ENCODE data around the gene SIL1. TPM values are rescaled to one million over a fixed set of nuclear protein-coding genes. Genes with fewer than 3 reads are reported as not detected.
"Not testable (repeated sequence)": the region's sequence is repeated elsewhere in the genome, so short reads cannot be mapped to it uniquely, and the experiment has no call there.

SIL1 gene
- 10 to 100 TPM; 51.6 to 53.7 (median 53.2) TPM for polyA plus RNA-seq (ENCODE audit: insufficient read length in 3 of 3)
- long read RNA-seq, donor 1, transcript SIL1-202 (10 exons, 1,923 nt), result major isoform, 6 of 1,062 reads
- long read RNA-seq, donor 1, partial matches to known transcripts, result 897 of 1,062 reads
- long read RNA-seq, donor 1, other reads (novel, unspliced or antisense), result 158 of 1,062 reads
- long read RNA-seq, donor 2, transcript SIL1-202 (10 exons, 1,923 nt), result major isoform, 11 of 11 reads
- long read RNA-seq, donor 2, partial matches to known transcripts, result 0 of 11 reads
- long read RNA-seq, donor 2, other reads (novel, unspliced or antisense), result 0 of 11 reads
- long read RNA-seq, donor 3, transcript SIL1-202 (10 exons, 1,923 nt), result major isoform, 5 of 1,234 reads
- long read RNA-seq, donor 3, partial matches to known transcripts, result 1,188 of 1,234 reads
- long read RNA-seq, donor 3, other reads (novel, unspliced or antisense), result 41 of 1,234 reads
- long read RNA-seq, donor 4, transcript SIL1-202 (10 exons, 1,923 nt), result major isoform, 9 of 219 reads
- long read RNA-seq, donor 4, partial matches to known transcripts, result 73 of 219 reads
- long read RNA-seq, donor 4, other reads (novel, unspliced or antisense), result 136 of 219 reads
- long read RNA-seq, donor 5, result 0 reads
- long read RNA-seq, donor 6, transcript SIL1-202 (10 exons, 1,923 nt), result major isoform, 12 of 936 reads
- long read RNA-seq, donor 6, partial matches to known transcripts, result 890 of 936 reads
- long read RNA-seq, donor 6, other reads (novel, unspliced or antisense), result 33 of 936 reads
- long read RNA-seq, donor 7, transcript SIL1-202 (10 exons, 1,923 nt), result major isoform, 15 of 20 reads
- long read RNA-seq, donor 7, partial matches to known transcripts, result 5 of 20 reads
- long read RNA-seq, donor 7, other reads (novel, unspliced or antisense), result 0 of 20 reads
- long read RNA-seq, donor 8, result 0 reads
- long read RNA-seq, donor 9, transcript SIL1-202 (10 exons, 1,923 nt), result major isoform, 6 of 1,020 reads
- long read RNA-seq, donor 9, partial matches to known transcripts, result 819 of 1,020 reads
- long read RNA-seq, donor 9, other reads (novel, unspliced or antisense), result 195 of 1,020 reads
- long read RNA-seq, donor 10, transcript SIL1-202 (10 exons, 1,923 nt), result major isoform, 7 of 774 reads
- long read RNA-seq, donor 10, partial matches to known transcripts, result 748 of 774 reads
- long read RNA-seq, donor 10, other reads (novel, unspliced or antisense), result 19 of 774 reads
- long read RNA-seq, donor 11, transcript SIL1-202 (10 exons, 1,923 nt), result major isoform, 6 of 1,010 reads
- long read RNA-seq, donor 11, partial matches to known transcripts, result 951 of 1,010 reads
- long read RNA-seq, donor 11, other reads (novel, unspliced or antisense), result 53 of 1,010 reads
- long read RNA-seq, donor 12, transcript SIL1-202 (10 exons, 1,923 nt), result major isoform, 5 of 5 reads
- long read RNA-seq, donor 12, partial matches to known transcripts, result 0 of 5 reads
- long read RNA-seq, donor 12, other reads (novel, unspliced or antisense), result 0 of 5 reads
- long read RNA-seq, donor 13, result 0 reads
- long read RNA-seq, donor 14, transcript SIL1-202 (10 exons, 1,923 nt), result major isoform, 7 of 7 reads
- long read RNA-seq, donor 14, partial matches to known transcripts, result 0 of 7 reads
- long read RNA-seq, donor 14, other reads (novel, unspliced or antisense), result 0 of 7 reads
- long read RNA-seq, donor 15, partial matches to known transcripts, result 6 of 9 reads
- long read RNA-seq, donor 15, other reads (novel, unspliced or antisense), result 0 of 9 reads
- long read RNA-seq, donor 16, transcript SIL1-202 (10 exons, 1,923 nt), result major isoform, 24 of 2,934 reads
- long read RNA-seq, donor 16, partial matches to known transcripts, result 2,783 of 2,934 reads
- long read RNA-seq, donor 16, other reads (novel, unspliced or antisense), result 126 of 2,934 reads

DNA sequence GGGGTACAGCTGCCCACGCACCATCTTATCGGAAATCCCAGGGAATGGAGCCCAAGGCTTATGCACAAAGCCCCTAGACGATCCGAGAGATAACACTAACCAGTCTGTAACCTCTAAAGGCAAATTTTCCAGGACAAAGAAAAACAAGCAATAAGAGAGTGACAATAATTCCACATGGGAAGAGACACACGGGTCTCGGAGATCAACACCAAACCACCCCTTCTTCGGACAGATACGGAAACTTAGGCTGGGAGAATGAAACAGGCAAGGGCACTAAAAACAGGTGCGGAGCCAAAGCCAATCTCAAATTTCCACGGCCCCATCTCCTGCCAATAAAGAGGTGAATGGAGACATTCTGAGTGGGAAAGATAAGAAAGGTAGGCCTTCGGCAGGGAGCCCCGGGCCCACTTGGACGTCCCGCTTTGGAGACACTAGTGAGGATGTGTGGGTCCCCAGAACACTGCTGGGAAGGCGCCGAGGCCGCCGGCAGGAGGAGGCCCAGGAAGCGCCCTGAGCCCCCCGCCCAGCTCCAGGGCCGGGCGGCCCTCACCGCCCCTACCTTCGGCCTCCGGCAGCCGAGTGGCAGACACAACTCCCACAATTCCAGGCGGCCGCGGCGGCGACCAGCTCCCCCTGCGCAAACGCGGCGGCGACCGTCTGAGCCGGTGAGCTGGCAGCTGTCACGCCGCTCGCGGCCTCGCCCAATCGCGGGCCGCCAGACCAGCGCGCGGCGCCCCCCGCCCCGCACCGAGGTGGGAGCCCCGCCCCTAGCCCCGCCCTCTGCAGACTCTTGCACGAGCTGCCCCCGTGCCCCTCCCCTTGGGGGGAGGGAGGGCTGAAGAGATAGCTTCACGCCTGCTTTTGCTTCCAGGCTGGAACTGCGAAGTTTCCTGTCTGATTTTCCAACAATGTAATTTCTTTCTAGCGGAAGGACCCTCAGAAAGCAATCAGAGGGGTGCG is at the start of gene SIL1:
Gene SIL1 (minus strand): TSS at position 659 of the 960 bp plus-strand sequence. CDS start 70,525 bp downstream, outside the sequence.
- peak; percentile 88 to 97 (median 93) for DNase-seq (ENCODE audit: extremely low read depth in 1 of 11, low read depth in 9 of 11, low spot score in 4 of 11)

DNA sequence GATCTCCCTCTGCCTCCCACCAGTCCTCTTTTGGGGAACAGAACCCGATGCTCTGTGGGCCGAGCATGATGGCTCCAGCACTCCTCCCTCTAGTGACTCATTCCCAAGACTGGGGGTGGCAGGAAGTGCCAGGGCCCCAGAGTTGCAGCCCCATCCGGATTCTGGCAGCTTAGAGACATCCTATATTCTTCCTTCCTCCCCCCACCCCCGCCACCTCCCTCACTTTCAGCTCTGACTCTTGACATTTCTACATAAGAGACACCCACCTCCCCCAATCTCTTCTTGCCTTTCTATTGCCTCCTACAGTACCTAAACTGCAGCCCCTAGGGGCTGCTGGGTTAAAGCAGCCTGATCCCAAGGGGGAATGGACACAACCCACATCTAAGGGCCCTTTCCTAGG is 48.2 kb upstream of the SIL1 start:
- no peak for DNase-seq (ENCODE audit: extremely low read depth in 1 of 11, low read depth in 9 of 11, low spot score in 4 of 11)

GRCh38 chr5:139245637-139246339 is 47.6 kb upstream of the SIL1 start:
- DNase-seq (ENCODE audit: extremely low read depth in 1 of 11, low read depth in 9 of 11, low spot score in 4 of 11), result no peak

- no peak for DNase-seq (ENCODE audit: extremely low read depth in 1 of 11, low read depth in 9 of 11, low spot score in 4 of 11)
Measured at GRCh38 chr5:139243425-139243970, 45.3 kb upstream of the SIL1 start.

DNA sequence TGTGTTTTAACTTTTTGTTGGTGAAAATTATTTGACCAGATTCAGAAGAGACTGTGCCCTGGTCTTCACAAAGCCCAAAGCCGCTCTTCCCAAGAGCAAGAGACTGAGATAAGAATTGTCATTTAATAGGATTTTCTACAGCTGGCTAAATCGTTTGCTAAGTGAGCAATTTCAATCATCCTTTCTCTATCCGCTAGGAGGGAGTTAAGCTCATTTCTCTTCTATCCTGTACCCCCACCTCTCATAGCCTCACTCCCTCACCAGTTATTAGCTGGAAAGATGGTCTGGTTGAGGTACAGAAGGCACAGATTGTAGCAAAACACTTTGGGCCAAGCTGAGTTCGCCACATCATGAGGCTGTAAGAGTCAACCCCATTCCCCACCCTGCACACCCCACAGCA is 43.0 kb upstream of the SIL1 start:
- DNase-seq (ENCODE audit: extremely low read depth in 1 of 11, low read depth in 9 of 11, low spot score in 4 of 11), result no peak

DNA sequence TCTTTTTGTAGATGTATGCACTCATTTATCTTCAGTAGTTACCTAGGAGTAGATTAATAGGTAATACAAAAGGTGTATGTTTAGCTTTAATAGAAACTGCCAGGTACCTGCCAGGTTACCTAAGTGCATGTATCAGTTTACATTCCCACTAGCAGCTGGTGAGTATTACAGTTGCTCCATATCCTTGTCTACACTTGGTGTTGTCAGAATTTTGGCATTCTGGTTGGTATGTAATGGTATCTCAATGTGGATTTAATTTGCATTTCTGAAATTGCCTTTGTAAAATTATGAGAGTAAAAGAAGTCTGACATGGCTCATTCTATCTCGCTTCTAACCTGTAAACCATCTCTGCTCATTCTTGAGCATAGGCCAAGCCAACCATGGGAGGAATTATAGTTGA is 38.3 kb upstream of the SIL1 start:
- DNase-seq (ENCODE audit: extremely low read depth in 1 of 11, low read depth in 9 of 11, low spot score in 4 of 11), result no peak

- no peak for DNase-seq (ENCODE audit: extremely low read depth in 1 of 11, low read depth in 9 of 11, low spot score in 4 of 11)
Measured at GRCh38 chr5:139232147-139232724, 34.1 kb upstream of the SIL1 start.

DNA sequence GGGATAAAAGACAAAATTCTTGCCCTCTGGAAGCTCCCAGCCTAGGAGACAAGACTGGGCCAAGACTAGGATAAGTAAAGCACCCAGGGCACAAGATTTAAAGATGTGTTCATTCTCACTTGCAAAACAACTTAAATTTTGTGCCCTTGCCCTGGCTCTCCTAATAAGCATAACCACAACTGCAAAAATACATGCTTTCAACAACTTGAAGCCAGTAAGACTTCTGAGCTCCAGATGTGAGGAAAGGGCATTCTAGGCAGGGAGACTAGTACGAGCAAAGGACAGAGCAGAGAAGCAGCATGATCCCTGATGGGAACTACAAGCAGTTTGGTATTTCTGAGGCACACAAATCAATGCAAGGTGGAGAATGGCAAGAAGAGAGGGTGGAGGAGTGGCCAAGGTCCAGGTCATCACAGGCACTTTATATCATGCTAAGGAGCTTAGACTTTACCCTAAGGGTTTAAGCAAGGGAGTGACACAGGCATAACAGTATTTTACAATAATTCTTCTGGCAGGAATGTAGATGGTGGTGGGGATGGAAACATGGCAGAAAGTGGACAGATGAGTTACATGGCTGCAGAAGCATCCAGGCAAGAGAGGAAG is 30.1 kb upstream of the SIL1 start:
- DNase-seq (ENCODE audit: extremely low read depth in 1 of 11, low read depth in 9 of 11, low spot score in 4 of 11), result no peak

DNA sequence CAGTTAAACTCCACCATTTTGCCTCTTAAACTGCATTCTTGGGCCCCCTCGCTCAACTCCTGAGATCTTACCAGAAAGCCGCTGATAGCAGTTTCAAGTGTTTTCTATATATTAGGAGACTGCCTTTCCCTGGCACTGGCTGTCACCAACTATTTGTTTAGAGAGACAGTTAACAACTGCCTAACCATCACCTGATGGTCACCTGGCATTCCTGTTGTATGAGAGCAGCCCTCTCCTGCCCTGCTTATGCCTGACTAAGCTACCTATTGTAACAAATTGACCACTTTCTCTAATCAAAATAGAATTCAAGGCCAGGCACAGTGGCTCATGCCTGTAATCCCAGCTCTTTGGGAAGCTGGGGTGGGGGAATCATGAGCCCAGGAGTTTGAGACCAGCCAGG is 28.0 kb upstream of the SIL1 start:
- no peak for DNase-seq (ENCODE audit: extremely low read depth in 1 of 11, low read depth in 9 of 11, low spot score in 4 of 11)

DNA sequence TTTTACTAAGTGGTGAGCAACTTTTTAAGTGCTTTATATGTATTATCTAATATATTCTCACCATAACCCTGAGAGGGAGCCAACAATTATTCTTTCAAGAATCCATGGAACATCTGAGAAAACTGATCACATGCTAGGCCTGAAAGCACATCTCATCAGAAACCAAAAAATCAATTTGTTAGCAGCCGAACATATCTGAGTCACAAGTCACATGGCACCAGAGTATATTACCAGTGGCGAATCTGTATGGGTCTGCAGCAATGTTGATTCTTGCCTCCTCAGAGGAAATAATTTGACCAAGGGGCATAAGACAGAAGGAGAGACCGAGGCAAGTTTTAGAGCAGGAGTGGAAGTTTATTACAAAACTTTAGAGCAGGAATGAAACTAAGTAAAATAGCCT is 25.3 kb upstream of the SIL1 start:
- no peak for DNase-seq (ENCODE audit: extremely low read depth in 1 of 11, low read depth in 9 of 11, low spot score in 4 of 11)

- no peak for DNase-seq (ENCODE audit: extremely low read depth in 1 of 11, low read depth in 9 of 11, low spot score in 4 of 11)
Measured at GRCh38 chr5:139222346-139222745, 24.2 kb upstream of the SIL1 start.

DNA sequence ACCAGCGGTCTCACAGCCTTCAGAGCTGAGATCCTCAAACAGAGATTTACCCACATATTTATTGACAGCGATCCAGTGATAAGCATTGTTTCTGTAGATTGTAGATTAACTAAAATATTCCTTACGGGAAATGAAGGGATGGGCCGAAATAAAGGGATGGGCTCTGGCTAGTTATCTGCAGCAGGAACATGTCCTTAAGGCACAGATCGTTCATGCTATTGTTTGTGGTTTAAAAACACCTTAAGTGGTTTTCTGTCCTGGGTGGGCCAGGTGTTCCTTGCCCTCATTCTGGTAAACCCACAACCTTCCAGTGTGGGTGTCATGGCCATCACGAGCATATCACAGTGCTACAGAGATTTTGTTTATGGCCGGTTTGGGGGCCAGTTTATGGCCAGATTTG is 19.9 kb upstream of the SIL1 start:
- DNase-seq (ENCODE audit: extremely low read depth in 1 of 11, low read depth in 9 of 11, low spot score in 4 of 11), result not testable (repeated sequence)

DNA sequence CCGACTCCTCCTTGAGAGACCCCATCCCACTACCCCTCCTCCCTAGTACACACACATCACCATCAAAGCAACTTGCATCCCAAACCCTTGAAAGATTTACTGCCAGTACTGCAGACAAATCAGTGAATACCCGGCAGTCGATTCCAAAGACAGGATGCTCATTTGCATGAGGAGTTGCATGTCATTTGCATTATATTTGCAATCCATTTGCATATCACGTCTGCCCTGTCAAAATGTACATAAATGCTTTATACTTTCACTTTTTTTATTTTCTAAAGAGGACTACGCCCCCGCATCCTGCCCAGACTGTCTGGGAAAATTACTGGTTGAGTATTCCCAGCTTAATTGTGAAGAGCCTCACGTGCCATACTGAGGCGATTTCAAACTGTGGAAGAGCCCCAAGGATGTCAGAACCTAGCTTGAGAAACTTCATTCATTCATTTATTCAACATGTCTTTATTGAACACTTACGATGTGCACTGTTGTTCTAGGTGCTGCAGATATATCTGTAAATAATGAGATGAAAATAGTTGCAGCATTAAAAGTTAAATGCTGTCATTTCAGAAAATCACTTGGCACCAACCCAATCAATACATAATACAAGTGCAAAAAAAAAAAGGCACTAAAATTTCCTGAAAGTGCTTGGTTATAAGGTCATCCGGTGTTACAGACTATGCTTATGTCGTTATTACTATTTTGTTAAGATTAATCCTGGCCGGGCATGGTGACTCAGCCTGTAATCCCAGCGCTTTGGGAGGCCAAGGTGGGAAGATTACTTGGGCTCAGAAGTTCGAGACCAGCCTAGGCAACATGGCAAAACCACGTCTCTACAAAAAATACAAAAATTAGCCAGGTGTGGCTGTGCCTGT is 17.2 kb upstream of the SIL1 start:
- DNase-seq (ENCODE audit: extremely low read depth in 1 of 11, low read depth in 9 of 11, low spot score in 4 of 11), result peak in 3 of 11 donors; percentile 21 to 39 (median 28)

- no peak for DNase-seq (ENCODE audit: extremely low read depth in 1 of 11, low read depth in 9 of 11, low spot score in 4 of 11)
Measured at GRCh38 chr5:139214646-139215045, 16.5 kb upstream of the SIL1 start.
